Keratinocyte (primary cell): Measurements from ENCODE around the gene PI4KA.

Experiments
- EZH2 ChIP-seq: IDR thresholded peaks from one replicate; pipeline ENCODE4 v1.6.1; 2012; ENCODE audit warnings: inconsistent platforms, mild to moderate bottlenecking, low read length, moderate library complexity
- TF ChIP-seq, protein P1 (sequence below), 3 experiments: IDR thresholded peaks in 1 of 3; conservative IDR thresholded peaks in 1 of 3; optimal IDR thresholded peaks in 1 of 3; 2 replicates in 2 of 3; 3 replicates in 1 of 3; pipeline versions ENCODE3 to v1.5.1; 2011; ENCODE audit warnings: low read length in 3 of 3, mild to moderate bottlenecking in 3 of 3, moderate library complexity in 2 of 3, control low read depth in 1 of 3, inconsistent platforms in 1 of 3; ENCODE audit not compliant: insufficient read depth in 2 of 3; ENCODE audit errors: extremely low read depth in 1 of 3

DNA sequence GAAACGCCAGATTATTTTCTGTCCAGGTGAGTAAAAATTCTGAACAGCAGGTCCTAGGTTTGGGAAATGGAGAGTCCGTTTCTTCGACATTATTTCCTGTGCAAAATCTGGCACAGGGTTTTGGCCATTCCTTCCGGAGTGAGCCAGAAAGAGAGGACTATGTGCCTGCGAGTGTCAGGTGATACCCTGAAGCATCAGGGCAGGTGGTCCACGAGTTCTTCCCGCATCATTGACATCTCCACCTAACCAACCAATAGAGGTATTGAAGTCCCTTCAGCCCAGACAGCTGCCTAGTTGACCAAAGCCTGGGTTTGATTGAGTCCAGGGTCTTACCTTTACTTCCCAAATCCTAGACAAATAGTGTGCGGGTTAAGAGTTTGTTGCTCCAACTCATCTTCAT, 1.0 kb upstream of the PI4KA start:
- TF ChIP-seq, protein P1, sequence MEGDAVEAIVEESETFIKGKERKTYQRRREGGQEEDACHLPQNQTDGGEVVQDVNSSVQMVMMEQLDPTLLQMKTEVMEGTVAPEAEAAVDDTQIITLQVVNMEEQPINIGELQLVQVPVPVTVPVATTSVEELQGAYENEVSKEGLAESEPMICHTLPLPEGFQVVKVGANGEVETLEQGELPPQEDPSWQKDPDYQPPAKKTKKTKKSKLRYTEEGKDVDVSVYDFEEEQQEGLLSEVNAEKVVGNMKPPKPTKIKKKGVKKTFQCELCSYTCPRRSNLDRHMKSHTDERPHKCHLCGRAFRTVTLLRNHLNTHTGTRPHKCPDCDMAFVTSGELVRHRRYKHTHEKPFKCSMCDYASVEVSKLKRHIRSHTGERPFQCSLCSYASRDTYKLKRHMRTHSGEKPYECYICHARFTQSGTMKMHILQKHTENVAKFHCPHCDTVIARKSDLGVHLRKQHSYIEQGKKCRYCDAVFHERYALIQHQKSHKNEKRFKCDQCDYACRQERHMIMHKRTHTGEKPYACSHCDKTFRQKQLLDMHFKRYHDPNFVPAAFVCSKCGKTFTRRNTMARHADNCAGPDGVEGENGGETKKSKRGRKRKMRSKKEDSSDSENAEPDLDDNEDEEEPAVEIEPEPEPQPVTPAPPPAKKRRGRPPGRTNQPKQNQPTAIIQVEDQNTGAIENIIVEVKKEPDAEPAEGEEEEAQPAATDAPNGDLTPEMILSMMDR (optimal IDR thresholded peaks at IDR 0.05 in 1 of 3, IDR thresholded peaks at IDR 0.05 in 1 of 3, conservative IDR thresholded peaks at IDR 0.05 in 1 of 3; ENCODE audit: extremely low read depth in 1 of 3, insufficient read depth in 2 of 3, low read length in 3 of 3): no peak
- no peak for TF ChIP-seq EZH2
